Spleen (tissue), 13 donors: ENCODE results near the gene ADD2. TPM values are rescaled to one million over a fixed set of nuclear protein-coding genes. Genes with fewer than 3 reads are reported as not detected.
A peak's percentile ranks its signal among the peaks of the same experiment; 100 is the strongest.

ENCODE experiments used
- DNase-seq: peaks from one replicate; pipeline ENCODE4 v3.0.0-alpha.2; 2020
- H3K27ac ChIP-seq, 8 donors: fragments of 200-600 bp; sonication (generic) in 7 of 8; 1 replicate in 4 of 8; 2 replicates in 4 of 8; pipeline versions ENCODE4 v1.5.0 to v1.8.0; 2016 to 2021; ENCODE audit warnings: inconsistent platforms in 4 of 8, mild to moderate bottlenecking in 4 of 8, moderate library complexity in 1 of 8
- H3K27me3 ChIP-seq, 7 donors: fragments of 200-600 bp; sonication (generic) in 6 of 7; replicated peaks in 1 of 7; 1 replicate in 4 of 7; 2 replicates in 3 of 7; pipeline versions ENCODE4 v1.5.0 to v1.8.0; 2016 to 2021; ENCODE audit warnings: inconsistent platforms in 3 of 7, mild to moderate bottlenecking in 1 of 7
- H3K36me3 ChIP-seq, 6 donors: fragments of 200-600 bp; sonication (generic) in 5 of 6; 1 replicate in 4 of 6; 2 replicates in 2 of 6; pipeline versions ENCODE4 v1.5.0 to v1.8.0; 2016 to 2021; ENCODE audit warnings: inconsistent platforms in 2 of 6
- H3K4me1 ChIP-seq, 6 donors: fragments of 200-600 bp; sonication (generic) in 5 of 6; 1 replicate in 3 of 6; 2 replicates in 3 of 6; pipeline versions ENCODE4 v1.5.0 to v1.8.0; 2016 to 2021; ENCODE audit warnings: inconsistent platforms in 3 of 6
- H3K4me3 ChIP-seq, 8 donors: fragments of 200-600 bp; sonication (generic) in 7 of 8; 1 replicate in 4 of 8; 2 replicates in 4 of 8; pipeline versions ENCODE4 v1.5.0 to v1.8.0; 2016 to 2021; ENCODE audit warnings: inconsistent platforms in 4 of 8, mild to moderate bottlenecking in 4 of 8, moderate library complexity in 2 of 8
- H3K9me3 ChIP-seq, 8 donors: fragments of 200-600 bp; sonication (generic) in 7 of 8; 1 replicate in 4 of 8; 2 replicates in 4 of 8; pipeline versions ENCODE4 v1.5.0 to v1.8.0; 2016 to 2021; ENCODE audit warnings: inconsistent platforms in 4 of 8
- POLR2A ChIP-seq, 3 donors: fragments of 450-650 bp; IDR thresholded peaks; one replicate each; pipeline ENCODE4 v1.5.1; 2017; ENCODE audit warnings: antibody characterized with exemption in 3 of 3, mild to moderate bottlenecking in 1 of 3
- POLR2AphosphoS5 ChIP-seq, 3 donors: sonication (generic); formaldehyde crosslinking; IDR thresholded peaks; one replicate each; pipeline ENCODE4 v1.5.1; 2017; ENCODE audit warnings: antibody characterized with exemption in 3 of 3
- WGBS, 5 donors: extraction: QIAGEN DNeasy Blood & Tissue Kit in 3 of 5; methylation state at CpG; one replicate each; pipeline versions ENCODE4 v1.1.5 to v1.1.7; 2013 to 2018; 5-methylcytosine and 5-hydroxymethylcytosine counted together
- intact Hi-C: fragments of 100-400 bp; cut with DNase I; formaldehyde crosslinking; loops from one replicate; pipeline ENCODE4 v1.15.0; 2023; ENCODE audit warnings: low total_unique reads
- long read RNA-seq, 2 donors: transcript quantifications; one replicate each; lab custom pipeline, GENCODE V29; 2026
- polyA plus RNA-seq, 3 donors: library from polyadenylated mRNA; stranded (reverse); fragments of 200-250 nt; gene quantifications; one replicate each; pipeline ENCODE4 v1.2.1, GENCODE V29; 2013
- total RNA-seq, 7 donors: library from RNA; depleted of rRNA in 3 of 7; stranded (reverse); fragments of >200 nt in 3 of 7; fragmentation: NEBNext Ultra II Directional in 4 of 7; extraction: Animal tissue kit (Norgen Biotek cat#: 25700) in 4 of 7; gene quantifications; one replicate each; pipeline versions ENCODE4 v1.1.0 to v1.2.1, GENCODE V29; 2016 to 2021
- TF ChIP-seq, protein P1 (sequence below), 11 experiments: fragments of 200-600 bp in 7 of 11; fragments of 450-650 bp in 4 of 11; sonication (generic) in 4 of 11; IDR thresholded peaks in 8 of 11; conservative IDR thresholded peaks in 3 of 11; 1 replicate in 7 of 11; 2 replicates in 4 of 11; pipeline versions ENCODE4 v1.4.0 to v1.8.0; 2016 to 2021; ENCODE audit warnings: antibody characterized with exemption in 11 of 11, inconsistent platforms in 4 of 11, mild to moderate bottlenecking in 1 of 11
- donor health status: healthy with polysubstance abuse.
- donor health status: DM: no; HTN: no; CAD: no; lungs with moderate emphysema.
- donor health status: DM: no; HTN: no; CAD: no.
- donor health status: Bipolar disorder and iron deficiency.
- donor health status: healthy.
- donor health status: DM: no; HTN: no; CAD: no.
- donor health status: DM: yes; HTN: yes; CAD: no.

Gene ADD2, protein sequence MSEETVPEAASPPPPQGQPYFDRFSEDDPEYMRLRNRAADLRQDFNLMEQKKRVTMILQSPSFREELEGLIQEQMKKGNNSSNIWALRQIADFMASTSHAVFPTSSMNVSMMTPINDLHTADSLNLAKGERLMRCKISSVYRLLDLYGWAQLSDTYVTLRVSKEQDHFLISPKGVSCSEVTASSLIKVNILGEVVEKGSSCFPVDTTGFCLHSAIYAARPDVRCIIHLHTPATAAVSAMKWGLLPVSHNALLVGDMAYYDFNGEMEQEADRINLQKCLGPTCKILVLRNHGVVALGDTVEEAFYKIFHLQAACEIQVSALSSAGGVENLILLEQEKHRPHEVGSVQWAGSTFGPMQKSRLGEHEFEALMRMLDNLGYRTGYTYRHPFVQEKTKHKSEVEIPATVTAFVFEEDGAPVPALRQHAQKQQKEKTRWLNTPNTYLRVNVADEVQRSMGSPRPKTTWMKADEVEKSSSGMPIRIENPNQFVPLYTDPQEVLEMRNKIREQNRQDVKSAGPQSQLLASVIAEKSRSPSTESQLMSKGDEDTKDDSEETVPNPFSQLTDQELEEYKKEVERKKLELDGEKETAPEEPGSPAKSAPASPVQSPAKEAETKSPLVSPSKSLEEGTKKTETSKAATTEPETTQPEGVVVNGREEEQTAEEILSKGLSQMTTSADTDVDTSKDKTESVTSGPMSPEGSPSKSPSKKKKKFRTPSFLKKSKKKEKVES
- total RNA-seq (1 to 10 TPM; 3.3 to 7.1 (median 4.2) TPM), polyA plus RNA-seq (1 to 10 TPM in 1 of 3 donors, under 1 TPM in 2; 0.47 to 1.8 (median 0.50) TPM)
- long read RNA-seq, donor 1, result 0 reads
- long read RNA-seq, donor 2, result 0 reads

DNA sequence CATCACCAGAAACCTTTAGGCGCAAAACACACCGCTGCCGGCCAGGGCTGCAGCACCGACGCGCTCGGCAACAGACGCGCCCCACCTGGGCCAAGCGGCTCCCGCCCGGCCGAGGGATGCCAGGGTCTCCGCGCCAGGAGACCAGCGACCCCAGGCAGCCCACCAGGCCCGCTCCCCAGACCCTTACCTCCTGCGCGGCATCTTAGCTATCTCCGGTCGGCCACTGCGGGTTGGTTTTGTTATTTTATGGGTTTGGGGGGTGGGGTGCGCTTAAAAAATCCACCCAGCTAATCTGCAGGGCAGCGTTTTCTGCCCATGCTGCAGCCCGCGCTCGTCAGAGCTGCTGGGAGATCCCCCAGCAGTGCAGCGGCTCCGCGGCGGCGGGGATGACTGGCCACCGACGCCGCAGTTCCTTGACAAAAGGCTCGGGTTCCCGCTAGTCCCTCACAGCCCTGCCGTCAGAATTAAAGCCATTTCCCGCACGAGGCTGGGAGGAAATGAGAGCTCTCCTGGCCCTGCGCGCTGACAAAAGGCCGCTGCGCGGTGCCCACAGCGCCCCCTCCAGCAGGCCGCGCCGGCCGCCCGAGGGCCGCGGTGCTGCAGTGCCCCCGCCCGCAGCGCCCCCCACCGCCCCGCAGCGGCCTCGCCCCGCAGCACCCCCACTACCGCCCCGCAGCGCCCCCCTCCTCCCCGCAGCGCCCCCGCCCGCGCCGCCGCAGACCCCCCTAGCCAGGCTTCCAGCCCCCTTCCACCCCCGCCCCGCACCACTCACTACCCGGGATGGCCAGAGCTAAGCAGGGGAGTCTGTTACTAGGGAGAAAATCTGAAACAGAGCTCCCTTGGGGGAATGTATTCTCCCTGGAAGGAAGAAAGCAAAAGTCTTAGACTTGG, at the start of gene ADD2:
ADD2 (minus strand) TSS at position 502 of the 891 bp plus-strand sequence. CDS start 61,792 bp downstream, outside the sequence.
- DNase-seq, result peak; percentile 78
- intact Hi-C loops, result no loop called here
- H3K4me3 ChIP-seq, result peak within 1 kb of the TSS; percentile 41 to 80 (median 48)
- H3K36me3 ChIP-seq, result no peaks in the 10 kb centered on the region
- 1 to 2% (median 1%) methylated on average over 17 to 69 of the region's 74 CpGs for WGBS, 5 donors
- H3K27me3 ChIP-seq, result peaks cover 0 to 92% (median 38%) of the 10 kb centered on the region in 7 donors
- H3K27ac ChIP-seq, result peak within 1 kb of the TSS in 4 of 8 donors; percentile 37 to 74 (median 54)
- H3K4me1 ChIP-seq, result peaks cover 9 to 20% (median 17%) of the 10 kb centered on the region in 6 donors
- TF ChIP-seq POLR2AphosphoS5 (IDR thresholded peaks at IDR 0.05) (peak in 2 of 3 donors; percentile 45 to 55), POLR2A (IDR thresholded peaks at IDR 0.05) (no peak)
- TF ChIP-seq, protein P1, sequence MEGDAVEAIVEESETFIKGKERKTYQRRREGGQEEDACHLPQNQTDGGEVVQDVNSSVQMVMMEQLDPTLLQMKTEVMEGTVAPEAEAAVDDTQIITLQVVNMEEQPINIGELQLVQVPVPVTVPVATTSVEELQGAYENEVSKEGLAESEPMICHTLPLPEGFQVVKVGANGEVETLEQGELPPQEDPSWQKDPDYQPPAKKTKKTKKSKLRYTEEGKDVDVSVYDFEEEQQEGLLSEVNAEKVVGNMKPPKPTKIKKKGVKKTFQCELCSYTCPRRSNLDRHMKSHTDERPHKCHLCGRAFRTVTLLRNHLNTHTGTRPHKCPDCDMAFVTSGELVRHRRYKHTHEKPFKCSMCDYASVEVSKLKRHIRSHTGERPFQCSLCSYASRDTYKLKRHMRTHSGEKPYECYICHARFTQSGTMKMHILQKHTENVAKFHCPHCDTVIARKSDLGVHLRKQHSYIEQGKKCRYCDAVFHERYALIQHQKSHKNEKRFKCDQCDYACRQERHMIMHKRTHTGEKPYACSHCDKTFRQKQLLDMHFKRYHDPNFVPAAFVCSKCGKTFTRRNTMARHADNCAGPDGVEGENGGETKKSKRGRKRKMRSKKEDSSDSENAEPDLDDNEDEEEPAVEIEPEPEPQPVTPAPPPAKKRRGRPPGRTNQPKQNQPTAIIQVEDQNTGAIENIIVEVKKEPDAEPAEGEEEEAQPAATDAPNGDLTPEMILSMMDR (IDR thresholded peaks at IDR 0.05 in 8 of 11, conservative IDR thresholded peaks at IDR 0.05 in 3 of 11), result peak in 4 of 11 experiments; percentile 13 to 48 (median 32)
- H3K9me3 ChIP-seq, result no peaks in the 10 kb centered on the region

DNA sequence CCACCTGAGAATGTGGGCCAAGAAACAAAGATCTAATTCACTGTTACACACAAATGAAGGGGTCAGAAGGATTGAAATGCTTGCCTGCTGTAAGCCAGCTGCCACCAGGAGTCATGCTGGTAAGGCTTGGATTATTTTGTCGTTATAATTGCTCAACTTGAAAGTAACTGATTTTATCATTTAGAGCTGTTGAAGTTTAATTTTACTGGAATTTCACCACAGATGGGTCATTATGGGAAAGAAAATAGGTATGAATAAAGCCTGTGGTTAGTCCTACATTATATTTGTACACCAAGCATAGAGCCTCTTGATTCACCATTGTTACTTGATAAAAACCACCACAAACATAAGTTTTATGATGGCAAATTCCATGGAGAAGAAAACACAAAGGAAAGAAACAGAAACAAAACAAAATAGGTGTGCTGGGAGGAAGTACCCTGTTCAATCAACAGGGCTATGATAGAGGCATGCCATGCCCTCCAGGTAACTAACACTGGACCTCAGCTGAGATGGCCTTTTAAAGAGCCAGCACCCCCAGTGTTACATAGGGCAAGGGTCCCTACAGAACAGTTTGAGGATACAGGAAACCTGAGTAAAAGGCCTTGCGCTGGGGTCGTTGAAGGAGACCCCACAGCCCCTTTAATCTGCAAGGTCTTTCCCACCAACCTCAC, 49.4 kb upstream of the ADD2 start:
- Histone ChIP-seq H3K27ac (no peak overlapping the region), H3K36me3 (no peaks in the 10 kb centered on the region), H3K4me1 (no peaks in the 10 kb centered on the region), H3K4me3 (no peak overlapping the region), H3K9me3 (no peaks in the 10 kb centered on the region), H3K27me3 (peaks cover 0 to 8% (median 0%) of the 10 kb centered on the region in 7 donors)
- DNase-seq, result no peak
- intact Hi-C loops, result no loop called here
- 75 to 89% (median 81%) methylated on average over 3 of the region's 3 CpGs for WGBS, 5 donors
- TF ChIP-seq, protein P1 (IDR thresholded peaks at IDR 0.05 in 8 of 11, conservative IDR thresholded peaks at IDR 0.05 in 3 of 11), result no peak
- TF ChIP-seq POLR2AphosphoS5 (IDR thresholded peaks at IDR 0.05), result no peak
- no peak for TF ChIP-seq POLR2A (IDR thresholded peaks at IDR 0.05)

DNA sequence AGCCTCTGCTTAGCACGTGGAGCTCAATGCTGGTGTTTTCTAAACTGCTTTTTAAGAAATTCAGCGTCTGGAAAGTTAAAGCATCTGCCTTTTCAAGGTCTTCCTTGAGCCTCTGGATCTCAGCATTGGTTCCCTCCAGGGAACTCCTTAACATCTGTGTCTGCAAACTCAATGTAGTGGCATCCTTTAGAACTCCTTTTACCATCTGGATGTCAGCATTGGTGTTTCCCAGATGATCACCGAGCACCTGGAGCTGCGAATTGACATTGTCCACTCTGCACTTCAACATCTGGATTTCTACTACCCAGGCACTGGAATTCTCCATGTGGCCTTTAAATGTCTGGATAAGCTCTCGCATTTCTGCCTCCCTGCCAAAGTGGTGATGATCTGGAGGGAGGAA, 48.7 kb upstream of the ADD2 start:
- peaks cover 0 to 8% (median 0%) of the 10 kb centered on the region in 7 donors for H3K27me3 ChIP-seq
- intact Hi-C loops, result no loop called here
- DNase-seq, result no peak
- H3K4me3 ChIP-seq, result no peak overlapping the region
- WGBS, 5 donors, result 70 to 93% (median 81%) methylated on average over 5 of the region's 5 CpGs
- H3K36me3 ChIP-seq, result no peaks in the 10 kb centered on the region
- no peak overlapping the region for H3K27ac ChIP-seq
- no peaks in the 10 kb centered on the region for H3K9me3 ChIP-seq
- TF ChIP-seq POLR2AphosphoS5 (IDR thresholded peaks at IDR 0.05), result no peak
- TF ChIP-seq, protein P1 (IDR thresholded peaks at IDR 0.05 in 8 of 11, conservative IDR thresholded peaks at IDR 0.05 in 3 of 11), result no peak
- no peak for TF ChIP-seq POLR2A (IDR thresholded peaks at IDR 0.05)
- H3K4me1 ChIP-seq, result no peaks in the 10 kb centered on the region
